Fibroblast of lung (primary cell): ENCODE data around the gene TJP1.

ENCODE experiments used
- EZH2 ChIP-seq: IDR thresholded peaks from 2 replicates; pipeline ENCODE4 v1.5.1; 2012; ENCODE audit warnings: low read length, control low read depth, mild to moderate bottlenecking; ENCODE audit errors: missing control alignments
- TF ChIP-seq, protein P1 (sequence below), 2 donors: IDR thresholded peaks in 1 of 2; conservative IDR thresholded peaks in 1 of 2; 1 replicate in 1 of 2; 2 replicates in 1 of 2; pipeline ENCODE4 v1.5.1; 2011 to 2012; ENCODE audit warnings: low read length in 2 of 2, control low read depth in 1 of 2, inconsistent platforms in 1 of 2, low read depth in 1 of 2, mild to moderate bottlenecking in 1 of 2

DNA sequence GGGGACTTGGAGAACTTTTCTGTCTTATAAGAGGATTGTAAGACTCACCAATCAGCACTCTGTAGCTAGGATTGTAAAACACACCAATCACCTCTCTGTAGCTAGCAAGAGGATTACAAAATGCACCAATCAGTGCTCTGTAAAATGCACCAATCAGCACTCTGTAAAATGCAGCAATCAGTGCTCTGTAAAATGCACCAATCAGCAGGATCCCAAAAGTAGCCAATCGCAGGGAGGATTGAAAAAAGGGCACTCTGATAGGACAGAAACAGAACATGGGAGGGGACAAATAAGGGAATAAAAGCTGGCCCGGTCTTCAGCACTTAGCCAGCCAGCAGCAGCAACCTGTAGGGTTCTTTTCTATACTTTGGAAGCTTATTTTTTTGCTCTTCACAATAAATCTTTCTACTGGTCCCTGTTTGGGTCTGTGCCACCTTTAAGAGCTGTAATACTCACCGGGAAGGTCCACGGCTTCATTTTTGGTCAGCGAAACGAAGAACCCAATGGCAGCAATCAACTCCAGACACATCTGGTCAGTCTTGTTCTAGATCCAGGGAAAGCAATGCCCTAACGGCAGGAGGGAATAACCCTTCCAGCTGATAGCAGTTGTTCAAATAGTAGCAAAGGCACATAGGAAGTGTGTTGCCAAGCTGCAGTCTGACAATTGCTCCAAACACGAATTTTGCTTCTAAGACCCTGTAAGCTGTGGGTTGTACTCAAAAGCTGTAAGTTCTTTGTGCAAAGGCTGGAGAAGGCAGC, 135.6 kb downstream of the TJP1 start:
- TF ChIP-seq EZH2, result no peak
- TF ChIP-seq, protein P1, sequence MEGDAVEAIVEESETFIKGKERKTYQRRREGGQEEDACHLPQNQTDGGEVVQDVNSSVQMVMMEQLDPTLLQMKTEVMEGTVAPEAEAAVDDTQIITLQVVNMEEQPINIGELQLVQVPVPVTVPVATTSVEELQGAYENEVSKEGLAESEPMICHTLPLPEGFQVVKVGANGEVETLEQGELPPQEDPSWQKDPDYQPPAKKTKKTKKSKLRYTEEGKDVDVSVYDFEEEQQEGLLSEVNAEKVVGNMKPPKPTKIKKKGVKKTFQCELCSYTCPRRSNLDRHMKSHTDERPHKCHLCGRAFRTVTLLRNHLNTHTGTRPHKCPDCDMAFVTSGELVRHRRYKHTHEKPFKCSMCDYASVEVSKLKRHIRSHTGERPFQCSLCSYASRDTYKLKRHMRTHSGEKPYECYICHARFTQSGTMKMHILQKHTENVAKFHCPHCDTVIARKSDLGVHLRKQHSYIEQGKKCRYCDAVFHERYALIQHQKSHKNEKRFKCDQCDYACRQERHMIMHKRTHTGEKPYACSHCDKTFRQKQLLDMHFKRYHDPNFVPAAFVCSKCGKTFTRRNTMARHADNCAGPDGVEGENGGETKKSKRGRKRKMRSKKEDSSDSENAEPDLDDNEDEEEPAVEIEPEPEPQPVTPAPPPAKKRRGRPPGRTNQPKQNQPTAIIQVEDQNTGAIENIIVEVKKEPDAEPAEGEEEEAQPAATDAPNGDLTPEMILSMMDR (conservative IDR thresholded peaks at IDR 0.05 in 1 of 2, IDR thresholded peaks at IDR 0.05 in 1 of 2; ENCODE audit: low read depth in 1 of 2, low read length in 2 of 2), result no peak
